Uterus (tissue), 4 donors: ENCODE data around the gene ZNF410. TPM values are rescaled to one million over a fixed set of nuclear protein-coding genes. Genes with fewer than 3 reads are reported as not detected.
"Not testable (repeated sequence)": the region's sequence is repeated elsewhere in the genome, so short reads cannot be mapped to it uniquely, and the experiment has no call there.

ENCODE experiments used
- DNase-seq, 2 donors: peaks; one replicate each; pipeline ENCODE4 v3.0.0-alpha.2; 2019 to 2020
- H3K27ac ChIP-seq, 2 donors: fragments of 200-600 bp; sonication (generic); 1 replicate in 1 of 2; 2 replicates in 1 of 2; pipeline ENCODE4 v1.5.1; 2016 to 2018
- H3K27me3 ChIP-seq, 2 donors: fragments of 200-600 bp; sonication (generic); one replicate each; pipeline ENCODE4 v1.5.1; 2018 to 2019; ENCODE audit warnings: control low read depth in 1 of 2
- H3K36me3 ChIP-seq, 2 donors: fragments of 200-600 bp; sonication (generic); one replicate each; pipeline ENCODE4 v1.5.1; 2019; ENCODE audit warnings: control low read depth in 1 of 2
- H3K4me1 ChIP-seq, 2 donors: fragments of 200-600 bp; sonication (generic); one replicate each; pipeline ENCODE4 v1.5.1; 2018 to 2019; ENCODE audit warnings: control low read depth in 1 of 2
- H3K4me3 ChIP-seq, 2 donors: fragments of 200-600 bp; sonication (generic); 1 replicate in 1 of 2; 2 replicates in 1 of 2; pipeline ENCODE4 v1.5.1; 2018 to 2019; ENCODE audit warnings: mild to moderate bottlenecking in 1 of 2
- H3K9me3 ChIP-seq, 2 donors: fragments of 200-600 bp; sonication (generic); one replicate each; pipeline ENCODE4 v1.5.1; 2019; ENCODE audit warnings: control low read depth in 1 of 2
- POLR2A ChIP-seq, 2 donors: fragments of 450-650 bp; IDR thresholded peaks; one replicate each; pipeline ENCODE4 v1.6.1; 2016; ENCODE audit warnings: antibody characterized with exemption in 2 of 2, mild to moderate bottlenecking in 1 of 2, moderate library complexity in 1 of 2
- intact Hi-C: fragments of 100-400 bp; cut with DNase I; formaldehyde crosslinking; loops from one replicate; pipeline ENCODE4 v1.15.1; 2023; ENCODE audit warnings: low total_unique reads
- total RNA-seq, 4 donors: library from RNA; depleted of rRNA in 3 of 4; stranded (reverse); fragments of >200 nt in 3 of 4; gene quantifications; one replicate each; pipeline versions ENCODE4 v1.1.0 to v1.2.4, GENCODE V29; 2014 to 2023
- TF ChIP-seq, protein P1 (sequence below), 4 experiments: fragments of 200-600 bp in 2 of 4; fragments of 450-650 bp in 2 of 4; sonication (generic) in 2 of 4; IDR thresholded peaks; one replicate each; pipeline ENCODE4 v1.5.1; 2016 to 2019; ENCODE audit warnings: antibody characterized with exemption in 4 of 4, mild to moderate bottlenecking in 2 of 4, moderate library complexity in 1 of 4
- donor health status: DM: yes; HTN: yes; CAD: no.

Gene ZNF410
- total RNA-seq, 4 donors from 2014 or later = 48.8 to 93.7 (median 58.2) TPM

DNA sequence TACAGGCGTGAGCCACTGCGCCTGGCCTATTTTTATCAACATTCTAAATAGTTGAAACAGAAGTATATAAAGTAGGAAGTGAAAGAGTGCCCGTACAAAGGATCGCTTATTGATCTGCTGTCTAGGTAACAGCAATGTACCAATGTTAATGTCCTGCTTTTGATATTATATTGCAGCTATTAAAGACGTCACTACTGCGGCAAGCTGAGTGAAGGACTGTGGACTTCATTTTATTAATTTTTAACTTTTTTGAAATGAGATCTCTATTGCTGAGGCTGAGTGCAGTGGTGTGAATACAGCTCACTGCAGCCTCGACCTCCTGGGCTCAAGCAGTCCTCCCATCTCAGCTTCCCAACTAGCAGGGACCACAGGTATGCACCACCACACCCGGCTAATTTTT, 24.2 kb upstream of the ZNF410 start:
- H3K36me3 ChIP-seq = no peaks in the 10 kb centered on the region
- no peak overlapping the region for H3K27ac ChIP-seq
- intact Hi-C loops = no loop called here

DNA sequence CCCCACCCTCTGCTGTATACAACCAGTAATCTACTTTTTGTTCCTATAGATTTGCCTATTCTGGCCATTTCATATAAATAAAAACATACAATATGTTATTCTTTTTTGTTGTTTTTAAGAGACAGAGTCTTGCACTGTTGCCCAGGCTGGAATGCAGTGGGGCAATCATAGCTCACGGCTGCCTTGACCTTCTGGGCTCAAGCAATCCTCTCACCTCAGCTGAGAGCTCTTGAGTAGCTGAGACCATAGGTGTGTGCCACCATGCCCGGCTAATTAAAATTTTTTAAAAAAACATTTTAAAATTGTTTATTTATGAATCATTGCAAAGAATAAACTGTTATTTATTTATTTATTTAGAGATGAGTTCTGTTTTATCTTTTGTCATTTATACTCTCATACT, 23.4 kb upstream of the ZNF410 start:
- no peaks in the 10 kb centered on the region for H3K36me3 ChIP-seq
- no peaks in the 10 kb centered on the region for H3K9me3 ChIP-seq
- no peak overlapping the region for H3K27ac ChIP-seq
- H3K4me1 ChIP-seq = no peaks in the 10 kb centered on the region
- no peak overlapping the region for H3K4me3 ChIP-seq
- H3K27me3 ChIP-seq = no peaks in the 10 kb centered on the region
- no peak for TF ChIP-seq POLR2A (IDR thresholded peaks at IDR 0.05)
- TF ChIP-seq, protein P1, sequence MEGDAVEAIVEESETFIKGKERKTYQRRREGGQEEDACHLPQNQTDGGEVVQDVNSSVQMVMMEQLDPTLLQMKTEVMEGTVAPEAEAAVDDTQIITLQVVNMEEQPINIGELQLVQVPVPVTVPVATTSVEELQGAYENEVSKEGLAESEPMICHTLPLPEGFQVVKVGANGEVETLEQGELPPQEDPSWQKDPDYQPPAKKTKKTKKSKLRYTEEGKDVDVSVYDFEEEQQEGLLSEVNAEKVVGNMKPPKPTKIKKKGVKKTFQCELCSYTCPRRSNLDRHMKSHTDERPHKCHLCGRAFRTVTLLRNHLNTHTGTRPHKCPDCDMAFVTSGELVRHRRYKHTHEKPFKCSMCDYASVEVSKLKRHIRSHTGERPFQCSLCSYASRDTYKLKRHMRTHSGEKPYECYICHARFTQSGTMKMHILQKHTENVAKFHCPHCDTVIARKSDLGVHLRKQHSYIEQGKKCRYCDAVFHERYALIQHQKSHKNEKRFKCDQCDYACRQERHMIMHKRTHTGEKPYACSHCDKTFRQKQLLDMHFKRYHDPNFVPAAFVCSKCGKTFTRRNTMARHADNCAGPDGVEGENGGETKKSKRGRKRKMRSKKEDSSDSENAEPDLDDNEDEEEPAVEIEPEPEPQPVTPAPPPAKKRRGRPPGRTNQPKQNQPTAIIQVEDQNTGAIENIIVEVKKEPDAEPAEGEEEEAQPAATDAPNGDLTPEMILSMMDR (IDR thresholded peaks at IDR 0.05) = no peak
- DNase-seq = no peak
- intact Hi-C loops = no loop called here

More for the DNA sequence above, 24.2 kb upstream of the ZNF410 start:
- Histone ChIP-seq H3K27me3 (no peaks in the 10 kb centered on the region), H3K4me1 (no peaks in the 10 kb centered on the region), H3K9me3 (no peaks in the 10 kb centered on the region), H3K4me3 (no peak overlapping the region)
- TF ChIP-seq POLR2A (IDR thresholded peaks at IDR 0.05) = no peak
- TF ChIP-seq, protein P1 (IDR thresholded peaks at IDR 0.05) = no peak
- no peak for DNase-seq

GRCh38 chr14:73865534-73866113, 21.0 kb upstream of the ZNF410 start:
- no peak for DNase-seq
- H3K36me3 ChIP-seq = no peaks in the 10 kb centered on the region
- H3K27me3 ChIP-seq = no peaks in the 10 kb centered on the region
- H3K9me3 ChIP-seq = no peaks in the 10 kb centered on the region
- TF ChIP-seq POLR2A (IDR thresholded peaks at IDR 0.05) = no peak
- TF ChIP-seq, protein P1 (IDR thresholded peaks at IDR 0.05) = no peak
- no peak overlapping the region for H3K4me3 ChIP-seq
- H3K27ac ChIP-seq = no peak overlapping the region
- no peaks in the 10 kb centered on the region for H3K4me1 ChIP-seq
- intact Hi-C loops = no loop called here

DNA sequence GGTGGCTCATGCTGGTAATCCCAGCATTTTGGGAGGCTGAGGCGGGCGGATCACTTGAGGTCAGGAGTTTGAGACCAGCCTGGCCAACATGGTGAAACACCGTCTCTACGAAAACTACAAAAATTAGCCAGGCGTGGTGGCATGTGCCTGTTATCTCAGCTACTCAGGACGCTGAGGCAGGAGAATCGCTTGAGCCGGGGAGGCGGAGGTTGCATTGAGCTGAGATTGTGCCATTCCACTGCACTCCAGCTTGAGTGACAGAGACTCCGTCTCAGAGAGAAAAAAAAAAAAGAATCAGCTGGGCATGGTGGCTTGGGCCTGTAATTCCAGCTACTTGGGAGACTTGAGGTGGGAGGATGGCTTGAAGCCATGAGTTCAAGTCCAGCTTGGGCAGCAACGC, 16.9 kb upstream of the ZNF410 start:
- H3K4me3 ChIP-seq, H3K27ac ChIP-seq, intact Hi-C loops: not testable (repeated sequence)

GRCh38 chr14:73870525-73871235, 16.0 kb upstream of the ZNF410 start:
- Histone ChIP-seq H3K36me3 (no peaks in the 10 kb centered on the region), H3K27ac (no peak overlapping the region), H3K4me3 (no peak overlapping the region), H3K27me3 (no peaks in the 10 kb centered on the region), H3K9me3 (no peaks in the 10 kb centered on the region), H3K4me1 (no peaks in the 10 kb centered on the region)
- DNase-seq = no peak
- TF ChIP-seq POLR2A (IDR thresholded peaks at IDR 0.05) = no peak
- TF ChIP-seq, protein P1 (IDR thresholded peaks at IDR 0.05) = no peak
- intact Hi-C loops = no loop called here

More for the DNA sequence above, 16.9 kb upstream of the ZNF410 start:
- H3K27me3 ChIP-seq, H3K4me1 ChIP-seq, H3K36me3 ChIP-seq, H3K9me3 ChIP-seq, DNase-seq: not testable (repeated sequence)
